Adipocyte (in vitro differentiated cells): Measurements from ENCODE around the gene FAM53B.

Source experiments
- DNase-seq: peaks from one replicate; pipeline ENCODE4 v3.0.0-alpha.2; 2015; ENCODE audit warnings: low read depth
- H3K27me3 ChIP-seq: replicated peaks from 2 replicates; pipeline ENCODE4 v1.7.0; 2013; ENCODE audit warnings: mild to moderate bottlenecking, low read length, moderate library complexity; ENCODE audit not compliant: control insufficient read depth, insufficient read depth
- H3K36me3 ChIP-seq: 2 replicates; pipeline ENCODE4 v1.7.0; 2013; ENCODE audit warnings: low read length, mild to moderate bottlenecking, moderate library complexity; ENCODE audit not compliant: control insufficient read depth, insufficient read depth, severe bottlenecking
- H3K4me1 ChIP-seq: 2 replicates; pipeline ENCODE4 v1.7.0; 2013; ENCODE audit warnings: mild to moderate bottlenecking, low read length, moderate library complexity; ENCODE audit not compliant: control insufficient read depth, insufficient read depth
- H3K4me3 ChIP-seq: 2 replicates; pipeline ENCODE4 v1.7.0; 2013; ENCODE audit warnings: mild to moderate bottlenecking, low read length, moderate library complexity
- H3K9ac ChIP-seq: 2 replicates; pipeline ENCODE4 v1.7.0; 2013; ENCODE audit warnings: mild to moderate bottlenecking, low read length, moderate library complexity
- H3K9me3 ChIP-seq: 2 replicates; pipeline ENCODE4 v1.7.0; 2013; ENCODE audit warnings: mild to moderate bottlenecking, low read length, moderate library complexity; ENCODE audit not compliant: control insufficient read depth

The FAM53B gene

DNA sequence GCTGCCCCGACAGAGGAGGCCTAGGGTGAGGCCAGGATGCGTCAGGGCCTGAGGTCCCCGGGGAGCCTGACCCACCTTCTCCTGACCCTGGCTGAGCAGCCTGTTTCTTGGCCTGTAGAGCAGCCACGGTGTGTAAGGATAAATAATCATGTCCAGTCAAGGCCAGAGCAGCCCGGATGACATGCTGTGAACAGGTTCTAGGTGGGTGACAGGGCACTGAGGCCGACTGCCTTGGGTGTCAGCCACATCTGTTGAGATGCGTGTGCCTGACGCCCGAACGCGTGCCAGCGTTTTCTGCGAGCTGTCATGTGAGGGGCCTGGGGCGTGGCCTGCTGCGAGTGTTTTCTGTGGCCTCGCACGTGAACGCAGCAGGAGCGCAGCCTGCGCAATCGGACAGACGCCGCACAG is 118.3 kb downstream of the FAM53B start:
- Histone ChIP-seq H3K36me3 (peaks cover 3% of the 10 kb centered on the region), H3K4me1 (peaks cover 26% of the 10 kb centered on the region), H3K9ac (no peak overlapping the region), H3K27me3 (no peaks in the 10 kb centered on the region), H3K4me3 (no peak overlapping the region), H3K9me3 (no peaks in the 10 kb centered on the region)
- DNase-seq, result no peak

DNA sequence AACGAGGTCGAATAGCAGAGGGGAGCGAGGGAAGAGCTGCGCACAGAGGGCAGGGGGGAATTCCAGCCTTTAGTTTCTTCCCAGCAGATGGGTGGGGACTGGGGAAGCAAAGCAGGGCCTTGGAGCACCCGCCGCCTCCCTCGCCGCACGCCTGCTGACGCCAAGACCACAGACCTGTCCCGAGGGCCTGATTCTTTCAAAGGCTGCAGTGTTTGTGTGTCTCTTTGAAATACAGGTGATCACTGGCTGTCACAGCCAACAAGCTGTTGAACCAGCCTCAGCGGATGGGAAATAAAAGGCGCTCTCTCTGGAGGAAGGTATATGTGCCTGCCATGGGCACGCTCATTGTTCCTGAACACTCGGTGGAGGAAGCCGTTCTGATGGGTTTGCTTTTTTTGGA is 119.3 kb downstream of the FAM53B start:
- no peaks in the 10 kb centered on the region for H3K9me3 ChIP-seq
- no peaks in the 10 kb centered on the region for H3K27me3 ChIP-seq
- H3K9ac ChIP-seq, result no peak overlapping the region
- no peak overlapping the region for H3K4me3 ChIP-seq
- peaks cover 3% of the 10 kb centered on the region for H3K36me3 ChIP-seq
- DNase-seq, result no peak
- H3K4me1 ChIP-seq, result peaks cover 25% of the 10 kb centered on the region

DNA sequence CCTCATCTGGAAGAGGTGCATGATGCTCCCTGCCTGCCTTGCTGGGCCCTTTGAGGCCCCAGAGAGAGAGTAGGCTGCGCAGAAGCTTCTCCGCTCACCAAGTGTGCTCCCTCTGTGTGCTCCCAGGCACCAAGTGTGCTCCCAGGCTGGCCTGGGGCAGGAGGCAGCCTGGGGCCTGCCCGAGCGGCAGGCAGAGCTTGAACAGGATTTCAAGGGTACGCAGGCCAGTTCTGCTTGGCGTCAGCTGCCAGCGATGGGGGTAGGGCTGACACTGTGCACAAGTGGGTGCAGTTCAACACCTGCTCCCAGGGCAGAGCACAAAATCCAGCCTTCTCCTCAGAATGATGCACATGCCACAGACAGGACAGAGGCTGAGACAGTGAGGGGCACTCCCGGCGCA is 119.7 kb downstream of the FAM53B start:
- peaks cover 22% of the 10 kb centered on the region for H3K4me1 ChIP-seq
- H3K9ac ChIP-seq, result no peak overlapping the region
- H3K27me3 ChIP-seq, result no peaks in the 10 kb centered on the region
- no peak for DNase-seq
- no peaks in the 10 kb centered on the region for H3K9me3 ChIP-seq
- H3K36me3 ChIP-seq, result peaks cover 3% of the 10 kb centered on the region
- H3K4me3 ChIP-seq, result no peak overlapping the region

- H3K27me3 ChIP-seq, result no peaks in the 10 kb centered on the region
- H3K9me3 ChIP-seq, result no peaks in the 10 kb centered on the region
- H3K4me3 ChIP-seq, result no peak overlapping the region
- H3K9ac ChIP-seq, result no peak overlapping the region
- H3K4me1 ChIP-seq, result peaks cover 17% of the 10 kb centered on the region
- peaks cover 3% of the 10 kb centered on the region for H3K36me3 ChIP-seq
- DNase-seq, result no peak
These were observed 120.2 kb downstream of the FAM53B start for GRCh38 chr10:124624006-124624405.

GRCh38 chr10:124622866-124623536 is 121.2 kb downstream of the FAM53B start:
- DNase-seq, result no peak
- H3K4me1 ChIP-seq, result peaks cover 7% of the 10 kb centered on the region

DNA sequence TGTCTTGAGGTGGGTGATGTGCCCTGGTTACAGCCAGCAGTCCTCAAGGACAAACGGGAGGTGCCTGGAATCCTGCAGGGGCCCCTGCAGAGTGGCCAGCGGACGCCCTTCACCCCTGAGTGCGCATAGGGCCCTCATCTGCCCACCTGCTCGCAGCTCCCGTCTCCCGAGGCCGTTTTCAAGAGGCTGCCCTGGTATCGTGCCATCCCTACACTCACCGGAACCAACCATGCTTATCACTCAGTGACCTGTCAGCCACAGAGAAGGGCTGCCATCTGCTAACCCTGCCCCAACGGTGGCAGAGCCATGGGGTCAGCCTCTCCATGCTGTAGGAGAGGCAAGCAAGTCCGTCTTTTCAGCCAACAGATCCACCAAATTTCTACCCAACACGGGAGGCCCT is 122.0 kb downstream of the FAM53B start:
- no peaks in the 10 kb centered on the region for H3K9me3 ChIP-seq
- DNase-seq, result no peak
- H3K9ac ChIP-seq, result no peak overlapping the region
- peaks cover 3% of the 10 kb centered on the region for H3K4me1 ChIP-seq
- peaks cover 8% of the 10 kb centered on the region for H3K36me3 ChIP-seq
- no peak overlapping the region for H3K4me3 ChIP-seq
- no peaks in the 10 kb centered on the region for H3K27me3 ChIP-seq

More at GRCh38 chr10:124622866-124623536, 121.2 kb downstream of the FAM53B start:
- H3K36me3 ChIP-seq, result peaks cover 3% of the 10 kb centered on the region
- no peaks in the 10 kb centered on the region for H3K9me3 ChIP-seq
- no peaks in the 10 kb centered on the region for H3K27me3 ChIP-seq
- no peak overlapping the region for H3K4me3 ChIP-seq
- no peak overlapping the region for H3K9ac ChIP-seq

DNA sequence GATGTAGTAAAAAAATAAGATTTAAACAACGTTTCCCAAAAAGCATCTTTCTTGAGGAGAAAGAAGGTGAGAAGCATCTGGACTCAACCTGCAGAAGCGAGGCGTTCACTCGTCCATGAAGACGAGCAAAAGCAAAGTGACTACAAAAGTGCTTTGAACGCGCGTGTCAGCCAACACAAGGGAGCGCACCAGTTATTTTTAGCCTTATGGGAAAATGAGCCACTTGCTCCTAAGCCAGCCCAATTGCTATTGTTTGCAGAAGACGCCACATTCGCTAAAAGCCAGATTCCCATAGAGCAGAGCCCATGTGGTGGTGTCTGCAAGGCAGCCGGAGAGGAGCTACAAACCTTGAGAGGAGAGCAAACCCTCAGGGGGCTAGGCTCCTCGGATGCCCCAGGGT is 122.5 kb downstream of the FAM53B start:
- peaks cover 8% of the 10 kb centered on the region for H3K36me3 ChIP-seq
- DNase-seq, result no peak
- H3K9ac ChIP-seq, result no peak overlapping the region
- H3K27me3 ChIP-seq, result no peaks in the 10 kb centered on the region
- peaks cover 3% of the 10 kb centered on the region for H3K4me1 ChIP-seq
- H3K9me3 ChIP-seq, result no peaks in the 10 kb centered on the region
- H3K4me3 ChIP-seq, result no peak overlapping the region

DNA sequence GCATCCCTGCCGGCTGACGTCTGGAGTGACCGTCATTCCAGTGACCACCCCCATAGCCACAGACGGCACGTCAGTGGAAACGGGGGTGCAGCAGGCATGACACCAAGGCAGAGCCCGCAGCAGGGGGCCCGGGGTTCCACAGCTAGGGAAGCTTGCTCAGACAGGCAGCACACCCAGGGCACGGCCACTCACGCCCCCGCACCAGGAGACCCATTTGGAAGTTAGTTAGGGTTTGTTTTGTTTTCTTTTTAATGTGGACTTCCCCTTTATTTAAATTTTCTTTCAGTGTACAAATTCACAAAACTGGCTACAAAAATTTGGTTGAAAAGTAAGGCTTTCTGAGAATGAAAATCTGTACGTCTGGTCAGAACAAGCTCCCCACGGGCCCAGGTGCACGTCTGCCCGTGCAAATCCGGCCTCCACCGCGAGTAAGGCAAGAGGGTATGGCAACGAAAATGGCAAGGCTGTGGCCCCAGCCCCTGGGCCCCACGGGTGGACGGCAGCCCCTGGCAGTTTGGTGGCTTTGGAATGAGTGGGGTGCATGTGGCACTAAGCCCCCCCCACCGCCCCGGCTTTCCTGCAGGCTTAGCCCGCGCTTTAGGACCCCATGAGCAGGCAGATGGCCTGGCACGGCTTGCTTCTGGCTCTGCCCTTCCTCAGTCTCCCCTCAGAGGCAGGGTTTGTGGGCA is 124.2 kb downstream of the FAM53B start:
- Histone ChIP-seq H3K9ac (no peak overlapping the region), H3K36me3 (peaks cover 8% of the 10 kb centered on the region), H3K27me3 (no peaks in the 10 kb centered on the region), H3K9me3 (no peaks in the 10 kb centered on the region), H3K4me3 (no peak overlapping the region), H3K4me1 (no peaks in the 10 kb centered on the region)
- DNase-seq, result no peak

GRCh38 chr10:124619195-124619594 is 125.0 kb downstream of the FAM53B start:
- DNase-seq, result no peak
- Histone ChIP-seq H3K27me3 (no peaks in the 10 kb centered on the region), H3K36me3 (peaks cover 8% of the 10 kb centered on the region), H3K9ac (no peak overlapping the region), H3K9me3 (no peaks in the 10 kb centered on the region), H3K4me3 (no peak overlapping the region), H3K4me1 (peaks cover 1% of the 10 kb centered on the region)

- Histone ChIP-seq H3K36me3 (peaks cover 8% of the 10 kb centered on the region), H3K4me1 (peaks cover 7% of the 10 kb centered on the region), H3K9me3 (no peaks in the 10 kb centered on the region), H3K27me3 (no peaks in the 10 kb centered on the region), H3K4me3 (no peak overlapping the region), H3K9ac (no peak overlapping the region)
- no peak for DNase-seq
These were observed 125.6 kb downstream of the FAM53B start for GRCh38 chr10:124618470-124619073.

- no peak for DNase-seq
- Histone ChIP-seq H3K9ac (no peak overlapping the region), H3K4me1 (peaks cover 9% of the 10 kb centered on the region), H3K4me3 (no peak overlapping the region), H3K9me3 (no peaks in the 10 kb centered on the region), H3K27me3 (no peaks in the 10 kb centered on the region), H3K36me3 (peaks cover 8% of the 10 kb centered on the region)
These were observed 127.4 kb downstream of the FAM53B start for GRCh38 chr10:124616836-124617130.
